Nephron (organoid): ENCODE measurements around the gene SPAG17.
A peak's percentile ranks its signal among the peaks of the same experiment; 100 is the strongest.

Source experiments
- H3K27ac Mint-ChIP-seq, 3 experiments: 2 replicates each; pipeline ENCODE4 v1.8.0; 2020; ENCODE audit warnings: mixed read lengths in 3 of 3, mild to moderate bottlenecking in 2 of 3, moderate library complexity in 1 of 3
- H3K27me3 Mint-ChIP-seq: 2 replicates; pipeline ENCODE4 v1.8.0; 2021; ENCODE audit warnings: low read depth, mild to moderate bottlenecking, moderate library complexity, mixed read lengths
- H3K36me3 Mint-ChIP-seq: 2 replicates; pipeline ENCODE4 v1.8.0; 2020; ENCODE audit warnings: low read depth, mixed read lengths
- H3K4me1 Mint-ChIP-seq: 2 replicates; pipeline ENCODE4 v1.8.0; 2020; ENCODE audit warnings: mixed read lengths
- H3K4me3 Mint-ChIP-seq, 3 experiments: 2 replicates each; pipeline ENCODE4 v1.8.0; 2020; ENCODE audit warnings: mild to moderate bottlenecking in 3 of 3, mixed read lengths in 3 of 3, moderate library complexity in 2 of 3
- H3K9me3 Mint-ChIP-seq: 2 replicates; pipeline ENCODE4 v1.8.0; 2020; ENCODE audit warnings: mixed read lengths
- CTCF ChIP-seq, 3 experiments: fragments of 200-600 bp; sonication (generic); IDR thresholded peaks; one replicate each; pipeline ENCODE4 v1.5.0; 2021; ENCODE audit warnings: antibody characterized with exemption in 3 of 3; ENCODE audit not compliant: unreplicated experiment in 3 of 3

SPAG17 gene

GRCh38 chr1:118188411-118188810 is 3.4 kb upstream of the SPAG17 start:
- Mint-ChIP-seq H3K4me1 (peaks cover 31% of the 10 kb centered on the region), H3K27ac (no peak overlapping the region), H3K27me3 (peaks cover 3% of the 10 kb centered on the region), H3K4me3 (no peak overlapping the region), H3K36me3 (peaks cover 5% of the 10 kb centered on the region), H3K9me3 (peaks cover 16% of the 10 kb centered on the region)
- no peak for TF ChIP-seq CTCF (IDR thresholded peaks at IDR 0.05; ENCODE audit: unreplicated experiment in 3 of 3)

GRCh38 chr1:118186026-118186425 is 998 bp upstream of the SPAG17 start:
- peaks cover 3% of the 10 kb centered on the region for H3K27me3 Mint-ChIP-seq

GRCh38 chr1:118184739-118185083 is 317 bp downstream of the SPAG17 start:
- Mint-ChIP-seq H3K4me1 (peaks cover 20% of the 10 kb centered on the region), H3K4me3 (peak overlapping the region; percentile 82 to 87 (median 84)), H3K27ac (peak overlapping the region; percentile 62 to 81 (median 68)), H3K27me3 (peaks cover 3% of the 10 kb centered on the region), H3K36me3 (no peaks in the 10 kb centered on the region), H3K9me3 (peaks cover 3% of the 10 kb centered on the region)
- TF ChIP-seq CTCF (IDR thresholded peaks at IDR 0.05; ENCODE audit: unreplicated experiment in 3 of 3) = no peak

More at GRCh38 chr1:118186026-118186425, 998 bp upstream of the SPAG17 start:
- Mint-ChIP-seq H3K9me3 (peaks cover 3% of the 10 kb centered on the region), H3K4me1 (peaks cover 26% of the 10 kb centered on the region), H3K4me3 (peak overlapping the region; percentile 82 to 87 (median 84)), H3K27ac (peak overlapping the region in 2 of 3 experiments; percentile 68 to 81), H3K36me3 (no peaks in the 10 kb centered on the region)
- no peak for TF ChIP-seq CTCF (IDR thresholded peaks at IDR 0.05; ENCODE audit: unreplicated experiment in 3 of 3)

GRCh38 chr1:118183586-118183985 is 1.4 kb downstream of the SPAG17 start:
- Mint-ChIP-seq H3K36me3 (no peaks in the 10 kb centered on the region), H3K27ac (no peak overlapping the region), H3K9me3 (peaks cover 9% of the 10 kb centered on the region), H3K4me1 (peaks cover 18% of the 10 kb centered on the region), H3K27me3 (no peaks in the 10 kb centered on the region), H3K4me3 (peak overlapping the region in 2 of 3 experiments; percentile 11 to 18)
- no peak for TF ChIP-seq CTCF (IDR thresholded peaks at IDR 0.05; ENCODE audit: unreplicated experiment in 3 of 3)

GRCh38 chr1:118177998-118178397 is 7.0 kb downstream of the SPAG17 start:
- no peak overlapping the region for H3K4me3 Mint-ChIP-seq
- peaks cover 43% of the 10 kb centered on the region for H3K9me3 Mint-ChIP-seq
- H3K27ac Mint-ChIP-seq = no peak overlapping the region

More at GRCh38 chr1:118177998-118178397, 7.0 kb downstream of the SPAG17 start:
- no peak for TF ChIP-seq CTCF (IDR thresholded peaks at IDR 0.05; ENCODE audit: unreplicated experiment in 3 of 3)
- Mint-ChIP-seq H3K4me1 (no peaks in the 10 kb centered on the region), H3K36me3 (peaks cover 37% of the 10 kb centered on the region), H3K27me3 (no peaks in the 10 kb centered on the region)
